HL-60 (cell line): Measurements from ENCODE around the gene SLC45A2.

Source experiments
- POLR2AphosphoS5 ChIP-seq: IDR thresholded peaks from 2 replicates; pipeline ENCODE4 v1.6.1; 2012; ENCODE audit warnings: low read depth
- REST ChIP-seq: IDR thresholded peaks from 2 replicates; pipeline ENCODE4 v1.6.1; 2012; ENCODE audit warnings: low read depth; ENCODE audit not compliant: insufficient replicate concordance
- TF ChIP-seq, protein P1 (sequence below): IDR thresholded peaks from one replicate; pipeline ENCODE4 v1.5.1; 2011; ENCODE audit warnings: low read length, control low read depth, inconsistent platforms; ENCODE audit not compliant: insufficient read depth

DNA sequence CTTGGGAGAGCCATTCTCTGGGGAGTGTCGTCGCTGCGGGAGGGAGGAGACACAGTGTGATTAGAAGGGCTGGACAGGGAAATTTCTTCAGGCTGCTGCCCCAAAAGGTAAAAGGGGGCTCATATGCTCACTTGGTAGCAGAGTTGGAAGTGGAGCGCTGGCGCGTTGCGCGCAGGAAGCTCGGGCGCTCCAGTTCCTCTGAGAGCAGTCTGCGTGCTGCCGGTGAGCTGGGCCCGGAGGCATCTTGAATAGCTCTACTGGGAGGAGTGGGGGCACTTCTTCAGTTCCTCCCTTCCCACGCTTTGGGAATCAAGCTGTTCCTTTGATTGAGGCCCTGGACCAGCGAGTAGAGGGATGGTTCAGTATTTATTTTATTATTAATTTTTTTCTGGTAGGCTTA is 45.6 kb downstream of the SLC45A2 start:
- TF ChIP-seq, protein P1, sequence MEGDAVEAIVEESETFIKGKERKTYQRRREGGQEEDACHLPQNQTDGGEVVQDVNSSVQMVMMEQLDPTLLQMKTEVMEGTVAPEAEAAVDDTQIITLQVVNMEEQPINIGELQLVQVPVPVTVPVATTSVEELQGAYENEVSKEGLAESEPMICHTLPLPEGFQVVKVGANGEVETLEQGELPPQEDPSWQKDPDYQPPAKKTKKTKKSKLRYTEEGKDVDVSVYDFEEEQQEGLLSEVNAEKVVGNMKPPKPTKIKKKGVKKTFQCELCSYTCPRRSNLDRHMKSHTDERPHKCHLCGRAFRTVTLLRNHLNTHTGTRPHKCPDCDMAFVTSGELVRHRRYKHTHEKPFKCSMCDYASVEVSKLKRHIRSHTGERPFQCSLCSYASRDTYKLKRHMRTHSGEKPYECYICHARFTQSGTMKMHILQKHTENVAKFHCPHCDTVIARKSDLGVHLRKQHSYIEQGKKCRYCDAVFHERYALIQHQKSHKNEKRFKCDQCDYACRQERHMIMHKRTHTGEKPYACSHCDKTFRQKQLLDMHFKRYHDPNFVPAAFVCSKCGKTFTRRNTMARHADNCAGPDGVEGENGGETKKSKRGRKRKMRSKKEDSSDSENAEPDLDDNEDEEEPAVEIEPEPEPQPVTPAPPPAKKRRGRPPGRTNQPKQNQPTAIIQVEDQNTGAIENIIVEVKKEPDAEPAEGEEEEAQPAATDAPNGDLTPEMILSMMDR: no peak
- TF ChIP-seq POLR2AphosphoS5 (no peak), REST (no peak)
